GM18520 (cell line): ENCODE measurements around the gene DRAP1.
"Not testable (repeated sequence)": the region's sequence is repeated elsewhere in the genome, so short reads cannot be mapped to it uniquely, and the experiment has no call there.

Experiments
- ATAC-seq: cut with Tn5 transposase; IDR thresholded peaks from one replicate; pipeline ENCODE4 v1.9.1; 2021; ENCODE audit not compliant: unreplicated experiment

DRAP1 gene

GRCh38 chr11:65931773-65932557, 12.7 kb downstream of the DRAP1 start:
- no peak for ATAC-seq

DNA sequence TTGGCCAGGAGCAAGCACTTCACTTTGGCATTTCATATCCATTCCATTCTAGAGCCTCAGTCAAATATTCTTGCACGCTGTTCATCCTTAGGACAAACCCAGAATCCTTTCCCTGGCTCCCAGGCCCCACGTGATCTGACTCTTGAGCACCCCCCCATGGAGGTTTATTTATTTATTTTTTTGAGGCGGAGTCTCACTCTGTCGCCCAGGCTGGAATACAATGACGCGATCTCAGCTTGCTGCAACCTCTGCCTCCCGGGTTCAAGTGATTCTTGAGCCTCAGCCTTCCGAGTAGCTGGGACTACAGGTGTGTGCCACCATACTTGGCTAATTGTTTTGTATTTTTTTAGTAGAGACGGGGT, 13.3 kb downstream of the DRAP1 start:
- no peak for ATAC-seq

- no peak for ATAC-seq
Measured at GRCh38 chr11:65934014-65934413, 14.8 kb downstream of the DRAP1 start.

- no peak for ATAC-seq
Measured at GRCh38 chr11:65937766-65938165, 18.5 kb downstream of the DRAP1 start.

- ATAC-seq = no peak
Measured at GRCh38 chr11:65941720-65942310, 22.6 kb downstream of the DRAP1 start.

DNA sequence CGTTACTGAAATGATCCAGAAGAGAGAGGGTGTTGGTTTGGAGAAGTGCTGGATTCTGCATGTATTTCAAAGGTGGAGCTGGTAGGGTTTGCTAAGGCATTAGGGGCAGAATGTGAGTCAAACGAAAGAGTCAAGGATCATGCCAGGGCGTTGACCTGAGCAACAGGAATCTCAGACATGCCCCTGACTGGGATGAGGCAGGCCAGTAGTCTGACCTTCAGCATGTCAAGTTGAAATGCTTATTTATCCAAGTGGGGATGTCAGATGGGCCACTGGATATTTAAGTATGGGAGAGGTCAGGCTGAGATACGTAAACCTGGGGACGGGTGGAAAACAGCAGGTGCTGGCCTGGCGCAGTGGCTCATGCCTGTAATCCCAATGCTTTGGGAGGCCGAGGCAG, 23.3 kb downstream of the DRAP1 start:
- ATAC-seq = no peak

DNA sequence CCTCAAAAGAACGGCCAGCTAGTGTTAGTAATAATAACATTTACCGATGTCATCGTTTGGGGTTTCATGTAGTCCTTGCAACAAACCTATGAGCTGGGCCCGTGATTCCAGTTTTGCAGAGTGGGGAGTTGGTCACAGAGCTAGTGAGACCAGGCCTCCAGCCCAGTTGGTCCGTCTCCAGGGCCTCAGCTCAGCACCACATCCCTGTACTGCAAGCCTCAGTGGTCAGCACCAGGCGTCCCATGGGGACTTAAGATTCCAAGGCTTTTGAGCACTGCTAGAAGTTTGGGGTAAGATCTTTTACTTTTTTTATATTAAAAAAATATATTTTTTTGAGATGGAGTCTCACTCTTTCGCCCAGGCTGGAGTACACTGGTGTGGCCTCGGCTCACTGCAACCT, 25.0 kb downstream of the DRAP1 start:
- no peak for ATAC-seq

GRCh38 chr11:65944767-65945166, 25.5 kb downstream of the DRAP1 start:
- no peak for ATAC-seq

- no peak for ATAC-seq
Measured at GRCh38 chr11:65945430-65945911, 26.2 kb downstream of the DRAP1 start, which contains the start of gene TSGA10IP. Gene TSGA10IP, plus strand, starts transcription at chr11:65945480. Its CDS starts 196 bp downstream, at chr11:65945676.

- no peak for ATAC-seq
Measured at GRCh38 chr11:65945941-65946558, 26.8 kb downstream of the DRAP1 start.

- no peak for ATAC-seq
Measured at GRCh38 chr11:65946655-65947054, 27.4 kb downstream of the DRAP1 start.

GRCh38 chr11:65947133-65947532, 27.9 kb downstream of the DRAP1 start:
- ATAC-seq = no peak

- no peak for ATAC-seq
Measured at GRCh38 chr11:65947603-65948125, 28.4 kb downstream of the DRAP1 start.

GRCh38 chr11:65950711-65951110, 31.5 kb downstream of the DRAP1 start:
- ATAC-seq = not testable (repeated sequence)

GRCh38 chr11:65951641-65952040, 32.4 kb downstream of the DRAP1 start:
- not testable (repeated sequence) for ATAC-seq

DNA sequence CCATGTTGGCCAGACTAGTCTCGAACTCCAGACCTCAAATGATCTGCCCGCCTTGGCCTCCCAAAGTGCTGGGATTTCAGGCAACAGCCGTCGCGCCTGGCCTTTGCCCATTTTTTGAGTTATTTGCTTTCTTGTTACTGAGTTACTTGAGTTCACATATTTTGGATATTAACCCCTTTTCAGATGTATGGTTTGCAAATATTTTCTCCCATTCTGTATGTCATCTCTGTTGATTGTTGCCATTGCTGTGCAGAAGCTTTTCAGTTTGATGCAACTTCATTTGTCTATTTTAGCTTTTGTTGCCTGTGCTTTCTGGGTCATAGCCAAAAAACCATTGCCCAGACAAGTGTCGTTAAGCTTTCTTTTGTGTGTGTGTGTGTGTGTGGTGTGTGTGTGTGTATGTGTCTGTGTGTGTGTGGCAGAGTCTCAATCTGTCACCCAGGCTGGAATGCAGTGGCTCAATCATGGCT, 32.9 kb downstream of the DRAP1 start:
- ATAC-seq = no peak

DNA sequence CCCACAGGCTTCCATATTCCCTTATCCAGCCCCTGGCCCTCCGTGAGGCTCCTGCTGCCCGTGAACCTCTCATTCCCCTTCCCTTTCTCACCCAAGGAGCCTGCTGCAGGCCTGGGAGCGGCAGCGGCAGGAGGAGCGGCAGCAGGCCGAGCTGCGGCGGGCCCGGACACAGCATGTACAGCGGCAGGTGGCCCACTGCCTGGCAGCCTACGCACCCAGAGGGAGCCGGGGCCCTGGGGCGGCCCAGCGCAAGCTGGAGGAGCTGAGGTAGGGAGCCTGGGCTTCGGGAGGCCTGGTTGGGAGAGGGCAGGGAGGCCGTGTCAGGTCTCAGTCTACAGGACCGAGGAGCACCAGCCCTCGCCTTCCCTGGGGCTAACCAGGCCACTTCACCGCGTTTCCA, 34.2 kb downstream of the DRAP1 start:
- no peak for ATAC-seq

DNA sequence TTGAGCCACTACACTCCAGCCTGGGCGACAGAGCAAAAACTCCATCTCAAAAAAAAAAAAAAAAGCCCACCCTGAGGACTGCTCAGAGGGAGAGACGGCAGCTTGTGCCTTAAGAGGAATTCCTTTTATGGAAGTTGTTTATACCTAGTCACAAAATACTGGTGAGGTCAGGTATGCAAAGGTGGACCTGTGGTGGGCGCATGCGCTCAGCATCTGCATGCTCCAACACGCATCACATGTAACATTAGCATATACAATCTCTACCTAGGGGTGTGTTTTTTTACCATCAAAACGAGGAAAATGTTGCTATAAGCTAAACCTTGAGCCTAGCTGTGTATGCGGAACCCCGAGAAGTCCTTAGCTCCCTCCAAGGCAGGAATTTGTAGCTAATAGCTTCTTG, 35.5 kb downstream of the DRAP1 start:
- no peak for ATAC-seq

GRCh38 chr11:65958291-65958690, 39.1 kb downstream of the DRAP1 start:
- no peak for ATAC-seq

DNA sequence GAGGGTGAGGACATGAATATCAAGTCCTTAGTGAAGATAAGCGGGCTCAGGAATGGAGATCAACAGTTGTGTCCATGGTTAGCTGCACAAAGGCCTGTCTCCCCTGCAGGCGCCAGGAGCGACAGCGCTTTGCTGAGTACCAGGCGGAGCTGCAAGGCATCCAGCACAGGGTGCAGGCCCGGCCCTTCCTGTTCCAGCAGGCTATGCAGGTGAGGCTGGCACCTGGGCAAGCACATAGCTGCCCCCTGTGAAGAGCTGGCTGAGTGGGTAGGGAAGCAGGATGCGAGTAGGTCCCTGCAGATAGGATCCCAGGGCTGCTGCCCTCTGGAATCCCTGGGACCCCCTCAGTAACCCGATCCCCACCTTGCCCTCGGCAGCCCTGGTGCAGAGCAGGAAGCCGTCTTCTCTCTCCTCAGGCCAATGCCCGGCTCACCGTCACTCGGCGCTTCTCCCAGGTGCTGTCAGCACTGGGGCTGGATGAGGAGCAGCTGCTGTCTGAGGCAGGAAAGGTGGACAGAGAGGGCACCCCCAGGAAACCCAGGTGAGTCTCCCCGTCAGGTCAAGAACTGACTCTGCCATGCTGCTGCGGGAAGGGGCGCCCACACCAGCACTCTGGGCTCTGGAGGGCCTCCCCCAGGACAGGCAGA, 39.7 kb downstream of the DRAP1 start:
- ATAC-seq = no peak

GRCh38 chr11:65960824-65961266, 41.6 kb downstream of the DRAP1 start:
- ATAC-seq = no peak
